K562 (cell line): Measurements from ENCODE around the gene RPE65.

ENCODE experiments used
- BCL6 ChIP-seq: fragments of 250-450 bp; sonication (Bioruptor Pico); IDR thresholded peaks from 2 replicates; pipeline ENCODE4 v1.4.0; 2020
- BRF2 ChIP-seq: IDR thresholded peaks from 3 replicates; pipeline ENCODE4 v1.6.1; 2011; ENCODE audit warnings: borderline replicate concordance, mild to moderate bottlenecking; ENCODE audit not compliant: insufficient read length, insufficient read depth
- CAMTA2 ChIP-seq: fragments of 250-450 bp; sonication (Bioruptor Pico); conservative IDR thresholded peaks from 2 replicates; pipeline ENCODE4 v1.5.1; 2022
- ELK1 ChIP-seq: sonication (generic); formaldehyde crosslinking; IDR thresholded peaks from 2 replicates; pipeline ENCODE4 v1.8.1; 2022; ENCODE audit warnings: missing genetic modification reagents
- IRF2 ChIP-seq: sonication (generic); formaldehyde crosslinking; IDR thresholded peaks from 2 replicates; pipeline ENCODE4 v1.8.1; 2022; ENCODE audit warnings: mild to moderate bottlenecking, missing genetic modification reagents
- NONO ChIP-seq, 2 experiments: fragments of 200-400 bp in 1 of 2; fragments of 450-650 bp in 1 of 2; formaldehyde crosslinking in 1 of 2; IDR thresholded peaks; 2 replicates each; pipeline ENCODE4 v1.6.1; 2017; ENCODE audit warnings: low read depth in 2 of 2, mild to moderate bottlenecking in 2 of 2, moderate library complexity in 2 of 2, low read length in 1 of 2
- ZNF274 ChIP-seq: IDR thresholded peaks from 2 replicates; pipeline ENCODE4 v1.6.1; 2011; ENCODE audit warnings: low read depth, mild to moderate bottlenecking, low read length, moderate library complexity, borderline replicate concordance
- TF ChIP-seq, protein P1 (sequence below): sonication (generic); formaldehyde crosslinking; IDR thresholded peaks from 2 replicates; pipeline ENCODE4 v1.9.0; 2022; ENCODE audit warnings: mild to moderate bottlenecking, missing genetic modification reagents

- TF ChIP-seq, protein P1, sequence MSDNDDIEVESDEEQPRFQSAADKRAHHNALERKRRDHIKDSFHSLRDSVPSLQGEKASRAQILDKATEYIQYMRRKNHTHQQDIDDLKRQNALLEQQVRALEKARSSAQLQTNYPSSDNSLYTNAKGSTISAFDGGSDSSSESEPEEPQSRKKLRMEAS (CRISPR knock-in tag) = no peak
- TF ChIP-seq CAMTA2 = no peak
- no peak for TF ChIP-seq BCL6
- TF ChIP-seq ELK1 = no peak
- no peak for TF ChIP-seq NONO (IDR thresholded peaks at IDR 0.05; ENCODE audit: low read depth in 2 of 2, low read length in 1 of 2)
- no peak for TF ChIP-seq IRF2 (CRISPR knock-in tag)
- TF ChIP-seq BRF2 = no peak
- no peak for TF ChIP-seq ZNF274
Observed at GRCh38 chr1:68409426-68409825, 40.3 kb downstream of the RPE65 start.
